Measurements from ENCODE around the gene KIF5B.

DNA sequence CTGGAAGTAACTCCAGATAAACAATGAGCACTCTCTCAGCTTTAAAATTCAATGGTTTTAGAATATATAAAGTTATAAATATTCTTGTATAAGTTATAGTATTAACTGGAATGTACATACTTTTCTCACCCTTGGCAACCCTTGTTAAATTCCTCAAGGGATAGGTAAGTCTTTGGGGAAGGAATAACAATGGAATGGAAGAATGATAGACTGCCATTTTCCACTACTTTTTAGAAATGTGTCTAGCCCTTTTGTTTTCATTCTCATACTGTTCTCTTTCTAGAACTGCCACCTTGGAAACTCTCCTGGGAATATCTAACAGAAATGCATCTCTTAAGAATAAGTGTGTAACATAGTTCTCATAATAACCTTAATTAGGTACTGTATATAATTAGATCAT lies 8.3 kb downstream of the KIF5B start:
- TF ChIP-seq CTCF (IDR thresholded peaks at IDR 0.05; ENCODE audit: low read depth, low read length, missing input control) (no peak), TAF1 (conservative IDR thresholded peaks at IDR 0.05) (no peak), GABPA (IDR thresholded peaks at IDR 0.05 in 1 of 2, conservative IDR thresholded peaks at IDR 0.05 in 1 of 2) (no peak), RAD21 (IDR thresholded peaks at IDR 0.05) (no peak)

Measured in liver (tissue), 3 donors.